NCI-H510A (cell line): ENCODE results near the gene P4HTM.
"Not testable (repeated sequence)": the region's sequence is repeated elsewhere in the genome, so short reads cannot be mapped to it uniquely, and the experiment has no call there.

Experiments
- DNase-seq: peaks from one replicate; lab custom pipeline; 2025; lab: John Stamatoyannopoulos, UW

P4HTM gene

GRCh38 chr3:49008627-49009026, 18.6 kb downstream of the P4HTM start:
- DNase-seq, result not testable (repeated sequence)

DNA sequence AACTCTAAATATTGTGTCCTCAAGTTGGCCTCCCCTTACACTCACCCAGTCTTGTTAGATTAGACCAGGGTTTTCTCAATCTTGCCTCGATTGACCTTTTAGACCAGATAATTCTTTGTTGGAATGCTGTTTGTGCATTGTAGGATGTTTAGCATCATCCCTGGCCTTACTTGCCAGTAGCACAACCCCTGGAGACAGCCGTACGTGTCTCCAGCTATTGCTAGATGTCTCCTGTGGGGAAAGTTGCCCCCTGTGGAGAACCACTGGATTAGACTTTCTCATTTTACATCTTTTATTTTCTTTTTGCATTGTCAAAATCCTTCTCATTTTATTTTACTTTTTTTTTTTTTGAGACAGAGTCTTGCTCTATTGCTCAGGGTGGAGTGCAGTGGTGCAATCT, 19.4 kb downstream of the P4HTM start:
- DNase-seq, result no peak

DNA sequence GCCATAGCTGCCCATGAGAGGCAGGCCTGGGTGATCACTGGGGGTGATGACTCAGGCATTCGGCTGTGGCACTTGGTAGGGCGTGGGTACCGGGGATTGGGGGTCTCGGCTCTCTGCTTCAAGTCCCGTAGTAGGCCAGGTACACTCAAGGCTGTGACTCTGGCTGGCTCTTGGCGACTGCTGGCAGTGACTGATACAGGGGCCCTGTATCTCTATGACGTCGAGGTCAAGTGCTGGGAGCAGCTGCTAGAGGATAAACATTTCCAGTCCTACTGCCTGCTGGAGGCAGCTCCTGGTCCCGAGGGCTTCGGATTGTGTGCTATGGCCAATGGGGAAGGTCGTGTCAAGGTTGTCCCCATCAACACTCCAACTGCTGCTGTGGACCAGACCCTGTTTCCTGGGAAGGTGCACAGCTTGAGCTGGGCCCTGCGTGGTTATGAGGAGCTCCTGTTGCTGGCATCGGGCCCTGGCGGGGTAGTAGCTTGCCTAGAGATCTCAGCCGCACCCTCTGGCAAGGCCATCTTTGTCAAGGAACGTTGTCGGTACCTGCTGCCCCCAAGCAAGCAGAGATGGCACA, 22.5 kb downstream of the P4HTM start:
- DNase-seq, result no peak

DNA sequence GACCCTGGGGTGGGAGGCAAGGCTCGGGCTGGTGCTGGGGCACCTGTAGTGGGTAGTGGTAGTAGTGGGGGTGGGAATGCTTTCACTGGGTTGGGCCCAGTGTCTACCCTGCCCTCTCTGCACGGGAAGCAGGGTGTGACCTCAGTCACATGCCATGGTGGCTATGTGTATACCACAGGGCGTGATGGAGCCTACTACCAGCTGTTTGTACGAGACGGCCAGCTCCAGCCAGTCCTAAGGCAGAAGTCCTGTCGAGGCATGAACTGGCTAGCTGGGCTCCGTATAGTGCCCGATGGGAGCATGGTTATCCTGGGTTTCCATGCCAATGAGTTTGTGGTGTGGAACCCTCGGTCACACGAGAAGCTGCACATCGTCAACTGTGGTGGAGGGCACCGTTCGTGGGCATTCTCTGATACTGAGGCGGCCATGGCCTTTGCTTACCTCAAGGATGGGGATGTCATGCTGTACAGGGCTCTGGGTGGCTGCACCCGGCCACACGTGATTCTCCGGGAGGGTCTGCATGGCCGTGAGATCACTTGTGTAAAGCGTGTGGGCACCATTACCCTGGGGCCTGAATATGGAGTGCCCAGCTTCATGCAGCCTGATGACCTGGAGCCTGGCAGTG, 23.2 kb downstream of the P4HTM start:
- DNase-seq, result no peak

DNA sequence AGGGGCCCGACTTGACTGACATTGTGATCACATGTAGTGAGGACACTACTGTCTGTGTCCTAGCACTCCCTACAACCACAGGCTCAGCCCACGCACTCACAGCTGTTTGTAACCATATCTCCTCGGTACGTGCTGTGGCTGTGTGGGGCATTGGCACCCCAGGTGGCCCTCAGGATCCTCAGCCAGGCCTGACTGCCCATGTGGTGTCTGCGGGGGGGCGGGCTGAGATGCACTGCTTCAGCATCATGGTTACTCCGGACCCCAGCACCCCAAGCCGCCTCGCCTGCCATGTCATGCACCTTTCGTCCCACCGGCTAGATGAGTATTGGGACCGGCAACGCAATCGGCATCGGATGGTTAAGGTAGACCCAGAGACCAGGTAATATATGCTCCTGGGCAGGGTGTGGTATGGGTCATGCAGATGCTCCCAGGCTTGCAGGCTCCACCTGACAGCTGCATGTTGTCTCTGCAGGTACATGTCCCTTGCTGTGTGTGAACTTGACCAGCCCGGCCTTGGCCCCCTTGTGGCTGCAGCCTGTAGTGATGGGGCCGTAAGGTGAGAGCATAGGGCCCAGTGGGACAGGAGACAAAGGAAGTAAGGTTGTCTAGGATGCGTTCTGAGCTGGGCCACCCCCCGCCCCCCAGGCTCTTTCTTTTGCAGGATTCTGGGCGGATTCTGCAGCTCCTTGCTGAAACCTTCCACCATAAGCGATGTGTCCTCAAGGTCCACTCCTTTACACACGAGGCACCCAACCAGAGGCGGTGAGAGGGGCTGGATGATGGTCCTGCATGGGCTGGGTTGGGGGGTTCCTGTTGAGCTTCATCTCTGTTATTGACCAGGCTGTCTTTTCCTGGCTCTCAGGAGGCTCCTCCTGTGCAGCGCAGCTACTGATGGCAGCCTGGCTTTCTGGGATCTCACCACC, 24.0 kb downstream of the P4HTM start:
- no peak for DNase-seq

DNA sequence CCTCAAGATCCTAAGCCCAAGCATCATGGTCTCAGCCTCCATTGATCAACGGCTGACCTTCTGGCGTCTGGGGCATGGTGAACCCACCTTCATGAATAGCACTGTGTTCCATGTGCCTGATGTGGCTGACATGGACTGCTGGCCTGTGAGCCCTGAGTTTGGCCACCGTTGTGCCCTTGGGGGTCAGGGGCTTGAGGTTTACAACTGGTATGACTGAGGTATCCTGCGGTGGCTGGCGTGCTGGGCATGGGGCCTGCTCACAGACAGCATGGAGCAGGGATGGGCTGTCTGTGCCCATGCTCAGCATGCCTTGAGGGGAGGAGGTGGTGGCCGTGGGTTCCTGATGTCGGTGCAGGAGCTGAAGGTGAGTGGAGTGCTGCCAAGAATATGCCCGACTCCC, 25.0 kb downstream of the P4HTM start:
- no peak for DNase-seq

DNA sequence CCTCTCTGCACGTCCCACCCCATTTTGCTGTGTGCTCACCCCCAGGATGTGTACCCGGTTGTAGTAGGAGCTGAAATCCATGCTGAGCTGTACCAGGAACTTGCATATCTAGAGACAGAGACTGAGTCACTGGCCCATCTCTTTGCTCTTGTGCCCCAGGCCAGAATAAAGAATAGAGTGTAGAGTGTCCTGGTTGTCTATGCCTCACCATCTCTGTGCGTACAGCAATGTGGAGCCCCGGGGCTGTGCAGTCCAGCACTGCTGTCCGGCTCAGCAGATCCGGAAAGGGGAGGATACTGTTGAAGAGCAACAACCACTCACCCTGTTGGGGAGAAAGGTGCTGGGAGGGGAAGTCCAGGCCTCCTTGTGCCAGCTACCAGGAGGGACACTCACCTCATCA, 25.7 kb downstream of the P4HTM start:
- no peak for DNase-seq

DNA sequence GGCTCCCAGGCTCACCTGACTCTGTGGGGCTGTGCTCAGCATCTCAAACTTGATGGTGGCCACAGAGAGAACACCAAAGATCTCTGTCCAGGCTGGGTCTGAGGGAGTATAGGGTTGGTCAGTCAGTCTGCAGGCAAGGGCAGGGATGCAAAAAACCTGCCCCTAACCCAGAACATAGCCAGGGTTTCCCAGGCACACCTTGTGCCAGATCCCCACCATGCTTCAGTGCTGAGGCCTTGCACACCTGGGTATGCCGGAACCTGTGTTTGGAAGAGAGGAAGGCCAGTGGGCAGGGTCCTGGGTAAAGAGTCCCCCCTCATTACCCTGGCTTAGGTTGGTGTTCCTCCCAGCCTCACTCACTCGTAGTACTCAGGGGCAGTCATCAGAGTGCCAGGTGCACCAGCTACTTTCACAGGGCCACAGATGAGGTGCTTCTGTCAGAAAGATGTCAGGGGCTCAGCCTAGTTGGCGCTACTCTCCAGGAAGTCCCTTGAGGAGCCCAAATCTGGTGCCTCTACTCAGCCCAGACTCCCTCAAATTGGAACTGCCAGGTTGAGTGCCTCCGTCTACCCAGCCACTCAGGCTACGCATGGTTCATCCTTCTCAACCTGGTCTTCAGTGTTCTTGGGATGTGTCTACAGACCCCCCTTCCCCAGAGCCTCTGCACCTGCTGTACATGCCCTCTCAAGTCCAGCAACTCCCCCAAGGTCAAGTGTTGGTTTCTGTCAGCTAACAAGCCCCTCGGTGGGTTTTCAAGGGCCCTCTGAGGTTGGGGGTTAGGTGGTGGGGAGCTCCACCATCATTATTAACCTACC, 26.6 kb downstream of the P4HTM start:
- DNase-seq, result no peak

GRCh38 chr3:49017229-49017970, 27.4 kb downstream of the P4HTM start:
- DNase-seq, result no peak

DNA sequence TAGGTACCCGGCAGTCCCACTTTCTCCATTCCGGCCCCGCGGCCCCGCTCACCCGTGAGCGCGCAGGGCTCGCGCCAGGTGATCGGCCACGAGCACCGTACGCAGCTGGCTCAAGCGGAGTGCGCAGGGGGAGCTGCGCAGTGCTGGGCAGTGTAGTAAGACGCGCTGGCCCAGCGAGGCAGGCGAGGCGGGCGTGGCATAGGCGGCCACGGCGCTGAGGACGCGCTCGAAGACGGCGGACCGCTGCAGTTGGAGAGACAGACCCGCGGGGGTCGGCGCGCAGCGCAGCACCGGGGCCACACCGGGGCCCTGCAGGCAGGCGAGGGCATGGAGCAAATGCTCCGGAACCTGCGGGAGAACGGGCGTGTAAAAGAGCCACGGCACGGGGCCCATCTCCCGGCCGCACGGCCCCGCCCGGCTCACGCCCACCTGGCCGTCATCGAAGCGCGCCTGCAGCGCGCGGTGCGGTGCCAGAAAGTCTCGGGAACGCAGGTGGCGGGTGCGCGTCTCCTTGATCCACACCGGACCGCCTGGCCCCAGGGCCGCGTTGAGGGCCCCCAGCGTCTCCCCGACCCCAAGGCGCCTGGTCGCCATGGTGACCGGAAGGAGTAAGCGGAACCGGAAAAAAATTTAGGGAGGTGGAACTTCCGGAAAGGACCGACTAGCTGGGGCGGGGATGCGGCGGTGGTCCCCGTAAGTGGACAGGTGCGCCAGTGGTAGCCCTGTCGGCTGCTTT, 28.1 kb downstream of the P4HTM start, which contains the start of gene DALRD3:
Gene DALRD3, minus strand, starts transcription at position 610 of the 736 bp plus-strand sequence. Its CDS starts 16 bp downstream, at position 594.
- DNase-seq, result peak; percentile 30

- no peak for DNase-seq
Measured at GRCh38 chr3:49018707-49019006, 28.6 kb downstream of the P4HTM start.

GRCh38 chr3:49019941-49020329, 29.9 kb downstream of the P4HTM start:
- DNase-seq, result no peak

- no peak for DNase-seq
Measured at GRCh38 chr3:49020330-49021212, 30.5 kb downstream of the P4HTM start.

- DNase-seq, result peak; percentile 93
Measured at GRCh38 chr3:49021213-49021812, 31.3 kb downstream of the P4HTM start.

GRCh38 chr3:49021813-49022687, 32.0 kb downstream of the P4HTM start, which contains the start of gene NDUFAF3:
Gene NDUFAF3, plus strand, starts transcription at chr3:49022121. Its CDS starts 24 bp downstream, at chr3:49022145.
- peak; percentile 91 for DNase-seq

- no peak for DNase-seq
Measured at GRCh38 chr3:49022688-49023171, 32.7 kb downstream of the P4HTM start.

DNA sequence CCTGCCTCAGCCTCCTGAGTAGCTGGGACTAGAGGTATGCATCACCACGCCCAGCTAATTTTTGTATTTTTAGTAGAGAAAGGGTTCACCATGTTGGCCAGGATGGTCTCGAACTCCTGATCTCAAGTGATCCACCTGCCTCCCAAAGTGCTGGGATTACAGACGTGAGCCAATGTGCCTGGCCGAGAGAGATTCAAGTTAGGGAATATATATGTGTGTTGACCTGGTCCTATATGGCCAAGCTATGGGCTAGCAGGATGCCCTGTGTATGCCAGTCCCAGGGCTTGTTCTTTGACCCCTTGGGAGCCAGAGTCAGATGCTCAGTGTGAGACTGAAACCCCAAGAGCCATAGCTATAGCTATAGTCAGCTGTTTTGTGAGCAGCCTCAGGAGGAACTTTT, 33.7 kb downstream of the P4HTM start:
- no peak for DNase-seq

DNA sequence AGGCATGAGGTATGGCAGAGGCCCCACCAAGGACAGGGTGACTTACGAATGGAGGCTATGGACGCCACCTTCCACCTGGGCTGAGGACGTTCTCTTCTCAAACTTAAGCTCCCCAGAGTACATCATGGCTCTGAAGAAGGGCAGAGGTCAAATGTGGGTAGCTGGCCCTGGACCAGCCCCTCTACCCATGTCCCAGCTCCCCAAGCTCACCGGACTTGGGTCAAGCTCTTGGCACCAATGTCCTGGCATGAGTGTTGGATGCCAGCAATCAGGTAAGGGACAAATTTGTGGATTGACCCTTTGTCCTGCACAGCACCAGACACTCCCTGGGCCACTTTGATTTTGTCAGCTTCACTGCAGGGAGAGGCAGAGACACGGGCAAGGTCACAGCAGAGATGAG, 34.4 kb downstream of the P4HTM start:
- DNase-seq, result no peak
